ENCODE measurements around the gene DIP2A.
"Not testable (repeated sequence)": the region's sequence is repeated elsewhere in the genome, so short reads cannot be mapped to it uniquely, and the experiment has no call there.

The DIP2A gene

GRCh38 chr21:46556802-46557201, 98.1 kb downstream of the DIP2A start:
- no peak for DNase-seq (ENCODE audit: low read depth in 2 of 2)

GRCh38 chr21:46557469-46557868, 98.8 kb downstream of the DIP2A start:
- no peak for DNase-seq (ENCODE audit: low read depth in 2 of 2)

GRCh38 chr21:46557919-46558392, 99.3 kb downstream of the DIP2A start:
- DNase-seq (ENCODE audit: low read depth in 2 of 2), result no peak

GRCh38 chr21:46559291-46559983, 100.7 kb downstream of the DIP2A start:
- DNase-seq (ENCODE audit: low read depth in 2 of 2), result peak in 1 of 2 donors; percentile 18

DNA sequence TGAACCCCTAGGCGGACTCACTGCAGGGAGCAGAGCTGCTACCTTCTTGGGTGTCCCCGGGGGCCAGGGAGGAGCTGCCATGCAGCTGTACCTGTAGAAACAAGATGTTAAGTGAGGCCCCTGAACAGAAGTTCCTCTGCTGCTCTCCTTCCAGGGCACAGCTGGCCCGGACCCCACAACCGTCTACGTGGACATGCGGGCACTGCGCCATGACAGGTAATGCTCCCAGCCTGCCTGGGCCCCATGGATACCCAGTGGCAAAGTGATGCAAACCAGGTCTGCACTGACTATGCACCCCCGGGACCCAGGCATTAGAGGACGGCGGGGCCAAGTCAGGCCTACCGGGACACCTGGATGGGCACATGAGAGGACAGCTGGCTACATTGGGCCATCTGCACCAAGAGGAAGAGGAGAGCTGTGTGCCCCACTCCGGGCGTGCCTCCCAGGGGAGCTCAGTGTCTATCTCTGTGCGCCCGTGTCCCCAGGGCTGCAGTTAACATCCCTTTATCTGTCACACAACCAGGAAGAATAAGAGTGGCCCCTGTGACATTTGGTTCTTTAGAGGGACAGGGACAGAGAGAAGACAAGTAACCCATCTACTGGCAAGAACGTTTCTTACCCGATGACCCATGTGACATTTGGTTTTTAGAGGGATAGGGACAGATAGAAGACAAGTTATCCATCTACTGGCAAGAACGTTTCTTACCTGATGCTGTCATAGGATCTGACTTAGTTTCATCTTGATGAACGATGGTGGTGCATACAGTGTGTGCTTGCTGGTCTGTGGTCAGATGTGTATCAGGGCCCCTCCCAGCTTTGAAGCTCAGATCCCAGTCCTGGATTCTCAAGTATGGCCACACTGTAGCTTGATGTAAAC, 102.1 kb downstream of the DIP2A start:
- no peak for DNase-seq (ENCODE audit: low read depth in 2 of 2)

DNA sequence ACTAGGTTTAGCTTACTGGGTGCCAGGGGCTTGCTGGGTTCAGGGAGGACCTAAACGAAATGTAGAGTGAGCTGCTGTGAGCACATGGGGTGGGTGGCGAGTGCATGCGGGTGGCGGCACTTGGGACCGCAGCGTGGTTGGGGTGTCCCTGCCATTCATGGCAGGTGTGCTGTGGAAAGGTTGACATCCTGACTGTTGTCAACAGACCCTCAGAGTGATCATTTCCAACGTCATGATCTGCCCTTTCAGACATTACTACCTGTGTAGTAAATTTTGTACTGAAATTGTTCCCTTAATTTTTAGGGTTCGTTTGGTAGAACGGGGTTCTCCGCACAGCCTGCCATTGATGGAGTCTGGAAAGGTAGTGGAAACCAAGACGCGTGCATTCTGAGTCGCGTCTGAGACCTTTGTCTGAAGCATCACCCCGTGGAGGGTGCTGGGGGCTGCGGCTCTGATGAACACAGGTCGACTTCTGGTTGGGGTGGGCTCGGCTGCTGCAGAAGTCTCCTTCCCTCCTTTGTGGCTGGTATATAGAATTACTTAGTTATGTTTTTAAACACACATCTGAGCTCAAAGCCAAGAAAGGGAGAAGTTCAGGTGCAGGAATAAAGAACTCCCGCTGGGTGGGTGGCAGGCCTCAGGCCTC, 102.9 kb downstream of the DIP2A start:
- DNase-seq (ENCODE audit: low read depth in 2 of 2), result no peak

DNA sequence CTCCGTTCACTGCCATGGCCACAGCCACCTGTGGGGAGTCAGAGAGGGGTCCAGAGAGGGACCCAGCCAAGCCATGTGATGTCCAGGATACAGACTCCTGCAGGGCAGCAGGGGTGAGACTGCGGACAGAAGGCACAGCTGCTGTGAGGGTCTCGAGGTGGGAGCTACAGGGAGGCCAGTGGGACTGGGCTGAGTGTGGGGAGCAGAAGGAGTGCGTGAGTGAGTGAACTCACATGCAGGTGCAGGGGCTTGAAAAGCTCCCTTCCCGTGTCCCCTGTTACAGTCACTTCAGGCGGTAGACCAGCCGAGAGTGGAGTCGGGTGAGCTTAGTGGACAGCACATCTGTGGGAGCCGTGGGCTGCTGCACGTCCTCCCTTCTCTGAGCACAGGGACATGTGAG, 103.8 kb downstream of the DIP2A start:
- no peak for DNase-seq (ENCODE audit: low read depth in 2 of 2)

DNA sequence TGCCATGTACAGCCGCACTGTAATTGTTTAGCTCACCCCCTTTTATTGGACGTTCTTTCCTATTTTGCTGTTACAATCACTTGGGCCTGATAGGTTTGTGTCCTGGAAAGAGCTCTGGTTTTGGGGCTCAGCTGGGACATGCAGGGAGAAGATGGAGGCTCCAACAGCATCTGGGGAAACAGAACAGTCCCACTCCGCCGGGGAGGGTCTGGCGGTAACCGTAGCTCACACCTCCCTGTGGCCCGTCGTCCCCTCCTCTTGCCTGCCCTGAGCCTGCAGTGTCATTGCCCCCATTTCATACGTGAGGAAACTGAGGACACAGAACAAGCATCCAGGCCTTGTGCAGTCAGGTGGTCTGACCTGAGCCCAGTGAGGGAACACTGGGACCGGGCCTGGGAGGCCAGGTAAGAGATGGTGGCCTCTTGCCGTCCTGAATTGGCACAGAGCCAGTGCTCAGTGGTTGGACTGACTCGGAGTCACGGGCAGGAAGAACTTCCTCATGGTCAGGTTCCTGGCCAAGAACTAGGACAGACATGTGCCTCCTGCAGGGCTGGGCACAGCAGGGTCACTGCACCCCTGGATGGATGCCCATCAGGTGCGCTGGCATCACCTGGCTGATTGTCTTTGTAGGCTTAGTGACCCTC, 104.4 kb downstream of the DIP2A start:
- DNase-seq (ENCODE audit: low read depth in 2 of 2), result no peak

GRCh38 chr21:46564391-46564790, 105.7 kb downstream of the DIP2A start:
- DNase-seq (ENCODE audit: low read depth in 2 of 2), result no peak

DNA sequence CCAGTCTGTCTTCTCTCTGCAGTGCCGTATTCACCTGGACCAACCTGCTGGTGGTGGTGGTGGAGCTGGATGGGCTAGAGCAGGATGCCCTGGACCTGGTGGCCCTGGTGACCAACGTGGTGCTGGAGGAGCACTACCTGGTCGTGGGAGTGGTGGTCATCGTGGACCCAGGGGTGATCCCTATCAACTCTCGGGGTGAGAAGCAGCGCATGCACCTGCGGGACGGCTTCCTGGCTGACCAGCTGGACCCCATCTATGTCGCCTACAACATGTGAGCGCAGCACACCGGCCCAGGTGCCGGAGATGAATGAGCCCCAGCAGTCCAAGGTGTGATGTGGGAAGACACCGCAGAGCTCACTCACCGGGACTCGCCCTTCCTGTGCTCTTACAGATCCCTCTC, 108.7 kb downstream of the DIP2A start:
- no peak for DNase-seq (ENCODE audit: low read depth in 2 of 2)

- DNase-seq (ENCODE audit: low read depth in 2 of 2), result no peak
Measured at GRCh38 chr21:46568562-46568961, 109.9 kb downstream of the DIP2A start.

- DNase-seq (ENCODE audit: low read depth in 2 of 2), result no peak
Measured at GRCh38 chr21:46569081-46569480, 110.4 kb downstream of the DIP2A start.

- no peak for DNase-seq (ENCODE audit: low read depth in 2 of 2)
Measured at GRCh38 chr21:46570119-46570518, 111.4 kb downstream of the DIP2A start.

DNA sequence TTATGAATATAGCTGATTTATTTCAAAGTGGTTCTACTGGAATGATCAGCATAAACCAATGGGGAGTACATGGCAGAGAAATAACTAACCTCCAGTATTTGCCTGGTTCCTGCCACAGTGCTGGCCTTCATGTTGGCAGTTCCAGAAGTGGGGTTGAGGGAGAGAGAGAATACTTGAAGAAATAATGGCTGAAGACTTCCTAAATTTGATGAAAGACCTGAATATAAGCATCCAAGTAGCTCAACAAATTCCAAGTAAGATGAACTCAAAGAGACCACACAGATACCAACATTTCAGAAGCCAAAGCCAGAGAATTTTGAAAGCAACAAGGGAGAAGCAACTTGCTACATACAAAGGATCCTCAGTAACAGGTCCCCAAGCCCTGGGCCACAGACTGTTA, 111.9 kb downstream of the DIP2A start:
- DNase-seq (ENCODE audit: low read depth in 2 of 2), result no peak

DNA sequence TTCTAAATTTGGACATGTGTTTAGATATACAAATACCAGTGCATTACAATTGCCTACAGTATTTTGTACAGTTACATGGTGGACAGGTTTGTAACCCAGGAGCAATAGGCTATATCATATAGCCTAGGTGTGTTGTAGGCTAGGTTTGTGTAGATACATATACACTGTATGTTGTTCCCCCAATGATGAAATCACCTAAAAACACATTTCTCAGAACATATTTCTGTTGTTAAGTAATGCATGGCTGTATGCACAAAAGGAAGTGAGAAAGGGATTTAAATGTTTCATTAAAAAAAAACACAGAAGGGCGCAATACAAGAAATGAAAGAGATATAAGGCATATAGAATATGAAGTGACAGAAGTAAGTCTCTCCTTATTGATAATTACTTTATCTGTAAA, 114.2 kb downstream of the DIP2A start:
- no peak for DNase-seq (ENCODE audit: low read depth in 2 of 2)

GRCh38 chr21:46577786-46578185, 119.1 kb downstream of the DIP2A start:
- DNase-seq (ENCODE audit: low read depth in 2 of 2), result not testable (repeated sequence)

GRCh38 chr21:46579394-46579793, 120.7 kb downstream of the DIP2A start:
- DNase-seq (ENCODE audit: low read depth in 2 of 2), result not testable (repeated sequence)

GRCh38 chr21:46581780-46582307, 123.2 kb downstream of the DIP2A start:
- DNase-seq (ENCODE audit: low read depth in 2 of 2), result no peak

GRCh38 chr21:46585191-46585953, 126.7 kb downstream of the DIP2A start:
- DNase-seq (ENCODE audit: low read depth in 2 of 2), result no peak

DNA sequence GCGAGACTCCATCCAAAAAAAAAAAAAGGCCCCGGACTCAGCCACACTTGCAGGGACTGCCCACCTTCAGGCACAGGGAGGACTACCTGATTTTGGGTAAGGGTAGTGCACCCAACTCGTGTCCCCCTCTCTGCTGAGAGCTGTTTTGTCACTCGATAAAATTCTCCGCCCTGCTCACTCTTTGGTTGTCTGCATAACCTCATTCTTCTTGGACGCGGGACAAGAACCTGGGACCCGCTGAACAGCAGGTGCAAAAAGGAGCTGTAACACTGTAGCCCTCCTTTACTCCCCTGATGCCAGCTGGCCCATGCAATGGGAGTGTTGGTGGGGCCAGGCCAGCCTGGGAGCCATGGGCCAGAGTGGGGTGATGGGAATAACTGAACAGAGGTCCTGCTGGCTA, 135.6 kb downstream of the DIP2A start:
- DNase-seq (ENCODE audit: low read depth in 2 of 2), result no peak

DNA sequence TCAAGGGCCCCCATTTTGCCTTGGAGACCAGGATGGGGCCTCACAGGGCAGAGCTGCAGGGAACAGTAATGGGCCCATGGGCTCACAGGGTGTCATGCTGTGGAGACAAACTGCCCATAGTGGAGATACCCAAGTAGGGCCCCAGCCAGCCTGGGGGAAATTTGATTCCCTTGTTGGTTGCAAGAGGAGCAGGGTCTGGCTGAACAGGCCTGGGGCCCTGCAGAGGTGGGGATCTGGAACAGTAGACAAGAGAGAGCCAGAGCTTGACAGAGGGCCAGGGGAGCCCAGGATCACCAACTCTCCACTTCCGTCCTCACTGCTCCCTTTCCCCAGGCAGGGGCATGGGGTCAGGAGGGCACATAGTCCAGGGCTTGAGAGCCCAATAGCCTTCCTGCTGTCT, 137.5 kb downstream of the DIP2A start:
- no peak for DNase-seq (ENCODE audit: low read depth in 2 of 2)

Measured in stimulated activated CD4-positive, alpha-beta T cell treated with anti-CD3 and anti-CD28 coated beads, Interleukin-1b, Interleukin-23, amount 100 ng/mL, for 1 hour (primary cell).